ENCODE measurements around the gene MAP1LC3B2. TPM values are rescaled to one million over a fixed set of nuclear protein-coding genes. Genes with fewer than 3 reads are reported as not detected.

MAP1LC3B2 gene
- total and polyA plus RNA-seq, 2 of the 8 experiments (the other 6 are each of a cell fraction or from before 2014, with no cell fraction given), result 0.39 to 1.5 TPM

GRCh38 chr12:116538076-116538591 is 21.0 kb upstream of the MAP1LC3B2 start:
- H2BK12ac ChIP-seq (ENCODE audit: low read depth, low read length), result peak overlapping the region; percentile 39; the same call in 1 of the 2 replicates
- H3K23ac ChIP-seq (ENCODE audit: insufficient read length), result no peak overlapping the region
- DNase-seq (ENCODE audit: low read depth in 1 of 2, low spot score in 2 of 2) (no peak), FAIRE-seq (no peak)
- H2BK5ac ChIP-seq (ENCODE audit: low read depth, low read length), result no peak overlapping the region
- H3K4me3 ChIP-seq (ENCODE audit: extremely low read depth in 1 of 4, insufficient read depth in 2 of 4, low read depth in 3 of 4, low read length in 4 of 4), result no peak overlapping the region
- no peak overlapping the region for H3K56ac ChIP-seq (replicated peaks; ENCODE audit: insufficient read length, low read depth, low read length)
- H3K36me3 ChIP-seq (ENCODE audit: control insufficient read depth in 2 of 4, insufficient read depth in 4 of 4, low read length in 3 of 4), result no peaks in the 10 kb centered on the region
- H4K5ac ChIP-seq (ENCODE audit: insufficient read length, low read depth, low read length), result no peak overlapping the region
- H3K27me3 ChIP-seq (replicated peaks in 1 of 4; ENCODE audit: control insufficient read depth in 3 of 4, extremely low read depth in 1 of 4, insufficient read depth in 3 of 4, low read length in 3 of 4), result no peaks in the 10 kb centered on the region; a peak in 1 of 7 replicates
- 0 out of 2 replicates have a peak overlapping the region, but pooled peaks have one; percentile 65 for H2BK20ac ChIP-seq (ENCODE audit: low read length)
- WGBS, 2 experiments (ENCODE audit: extremely low coverage in 1 of 2, insufficient coverage in 1 of 2, insufficient read length in 1 of 2, insufficient replicate concordance in 2 of 2, low coverage in 1 of 2, low lambda C conversion rate in 2 of 2, missing lambda C conversion rate in 1 of 2), result 91% methylated on average over 1 of the region's 1 CpG; no CpG with 5 or more reads in 1 of the 2 experiments
- POLR2A ChIA-PET (ENCODE audit: partially characterized antibody), result interaction anchor here (1.5 kb wide), 1 partner anchor 21 kb away, joined by 4 read pairs; no protein-coding TSS in a partner anchor
- H2BK15ac ChIP-seq (ENCODE audit: low read length), result no peak overlapping the region
- no peak overlapping the region for H3K14ac ChIP-seq (ENCODE audit: insufficient read length)
- H3K9me3 ChIP-seq (ENCODE audit: insufficient read depth in 2 of 2, low read depth in 1 of 2, low read length in 1 of 2), result no peaks in the 10 kb centered on the region
- no peak overlapping the region for H3K4ac ChIP-seq (replicated peaks; ENCODE audit: insufficient read length, low read depth, low read length)
- H2AFZ ChIP-seq (ENCODE audit: low read length), result no peak overlapping the region
- CTCF ChIA-PET (ENCODE audit: partially characterized antibody), result interaction anchor here (0.9 to 1.1 kb wide), 2 partner anchors 13 to 362 kb away, joined by 3 read pairs; no protein-coding TSS in a partner anchor
- no peaks in the 10 kb centered on the region for H3K79me2 ChIP-seq (ENCODE audit: control insufficient read depth in 1 of 2, insufficient read depth in 2 of 2, low read length in 2 of 2)
- no peak overlapping the region for H3K27ac ChIP-seq (ENCODE audit: low read depth, low read length)
- no peak overlapping the region for H3K4me2 ChIP-seq (ENCODE audit: insufficient read depth in 1 of 2, low read depth in 2 of 2, low read length in 2 of 2)
- peaks cover 7% of the 10 kb centered on the region for H3K23me2 ChIP-seq (ENCODE audit: low read depth, low read length)
- no peak overlapping the region for H4K8ac ChIP-seq (ENCODE audit: extremely low read depth, insufficient read depth, low read length)
- H4K20me1 ChIP-seq (replicated peaks in 1 of 2; ENCODE audit: control insufficient read depth in 1 of 2, insufficient read depth in 2 of 2, low read length in 2 of 2), result no peaks in the 10 kb centered on the region
- H2AK5ac ChIP-seq (ENCODE audit: low read depth, low read length), result 0 out of 2 replicates have a peak overlapping the region, but pooled peaks have one; percentile 18
- H3K79me1 ChIP-seq (ENCODE audit: low read depth, low read length), result no peaks in the 10 kb centered on the region
- H3K9ac ChIP-seq (replicated peaks in 1 of 4; ENCODE audit: extremely low read depth in 1 of 4, low read depth in 3 of 4, low read length in 3 of 4), result no peak overlapping the region
- 0 out of 2 replicates have a peak overlapping the region, but pooled peaks have one; percentile 11 for H3K18ac ChIP-seq (ENCODE audit: extremely low read depth, low read length)
- H3K4me1 ChIP-seq (replicated peaks in 1 of 4; ENCODE audit: control insufficient read depth in 3 of 4, insufficient read depth in 4 of 4, low read length in 3 of 4), result peaks cover 0 to 24% (median 12%) of the 10 kb centered on the region in 4 experiments; a peak in 5 of 7 replicates
- H2BK120ac ChIP-seq (replicated peaks; ENCODE audit: low read depth, low read length), result no peak overlapping the region
- no peak for TF ChIP-seq TAF1 (IDR thresholded peaks at IDR 0.05; ENCODE audit: low read depth, low read length)
- H4K91ac ChIP-seq (replicated peaks; ENCODE audit: insufficient read length, low read length), result peak overlapping the region; percentile 19

Data from H1 (cell line).